Measurements from ENCODE around the gene CDC42BPG. TPM values are rescaled to one million over a fixed set of nuclear protein-coding genes. Genes with fewer than 3 reads are reported as not detected.

Gene CDC42BPG
- total and polyA plus RNA-seq, 9 of the 15 experiments (the other 6 are each of a cell fraction or from before 2014, with no cell fraction given): 0.04 to 8.8 (median 2.1) TPM

DNA sequence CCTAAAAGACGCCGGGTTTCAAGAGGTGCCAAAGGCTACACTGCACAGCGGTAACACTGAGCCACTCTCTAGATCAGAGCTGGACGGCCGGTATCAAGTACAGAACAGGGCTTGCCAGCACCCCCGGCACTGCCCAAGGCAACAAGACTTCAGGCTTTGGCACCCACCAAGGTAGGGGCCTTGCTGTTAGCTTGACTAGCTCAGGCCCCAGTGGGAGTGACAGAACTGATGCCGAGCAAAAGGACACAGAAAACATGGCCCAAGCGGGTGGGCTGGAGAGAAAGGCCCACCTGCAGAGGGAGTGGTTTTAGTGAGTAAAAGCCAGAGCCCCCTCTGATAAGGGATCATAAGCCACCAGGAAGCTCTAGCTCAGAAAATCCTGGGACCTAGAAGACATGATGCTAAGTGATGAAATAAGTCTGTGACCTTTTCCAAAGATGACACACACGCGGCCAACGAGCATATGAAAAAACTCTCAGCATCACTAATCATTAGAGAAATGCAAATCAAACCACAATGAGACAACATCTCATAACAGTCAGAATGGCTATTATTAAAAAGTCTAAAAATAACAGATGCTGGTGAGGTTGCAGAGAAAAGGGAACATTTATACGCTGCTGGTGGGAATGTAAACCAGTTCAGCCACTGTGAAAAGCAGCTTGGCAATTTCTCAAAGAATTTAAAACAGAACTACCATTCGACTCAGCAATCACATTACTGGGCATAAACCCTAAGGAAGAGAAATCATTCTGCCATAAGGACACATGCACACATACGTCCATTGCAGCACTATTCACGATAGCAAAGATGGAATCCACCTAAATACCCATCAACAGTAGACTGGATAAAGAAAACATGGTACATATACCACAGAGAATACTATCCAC, 21.1 kb upstream of the CDC42BPG start:
- intact Hi-C loops (cut with micrococcal nuclease) (no loop called here), in situ Hi-C loops (cut with MboI) (no loop called here)
- DNase-seq (ENCODE audit: extremely low read depth in 1 of 4, low spot score in 3 of 4) (no peak), FAIRE-seq (peak; percentile 46), ATAC-seq (no peak)
- BruUV-seq (replicated peaks): no TSS peak
- Histone ChIP-seq H3K4me3 (no peak overlapping the region), H3K9me1 (ENCODE audit: control insufficient read depth, insufficient read depth, low read length) (peaks cover 3% of the 10 kb centered on the region), H3K27me3 (ENCODE audit: control insufficient read depth in 2 of 2, insufficient read depth in 2 of 2, low read length in 2 of 2) (no peaks in the 10 kb centered on the region), H3K9me3 (replicated peaks; ENCODE audit: control insufficient read depth, insufficient read depth, low read depth, low read length) (no peaks in the 10 kb centered on the region), H3K4me1 (replicated peaks in 1 of 2; ENCODE audit: control insufficient read depth in 2 of 2, insufficient read depth in 2 of 2, low read length in 2 of 2) (peaks cover 29 to 55% of the 10 kb centered on the region in 2 experiments), H2AFZ (ENCODE audit: low read depth, low read length) (no peak overlapping the region), H3K9ac (ENCODE audit: insufficient read depth in 1 of 2, low read depth in 2 of 2, low read length in 2 of 2) (peak overlapping the region in 1 of 2 experiments; percentile 86; a peak in 2 of 4 replicates), H4K20me1 (replicated peaks; ENCODE audit: control insufficient read depth, insufficient read depth, low read length) (peaks cover 8% of the 10 kb centered on the region; the same call in 1 of the 2 replicates), H3K4me2 (ENCODE audit: insufficient read depth, low read length) (no peak overlapping the region), H3K79me2 (ENCODE audit: control insufficient read depth, insufficient read depth, low read length) (peaks cover 87% of the 10 kb centered on the region), H3K36me3 (ENCODE audit: control insufficient read depth, insufficient read depth, low read length) (peaks cover 32% of the 10 kb centered on the region; the same call in 2 of the 3 replicates), H3K27ac (ENCODE audit: extremely low read depth, low read depth, low read length) (peak overlapping the region; percentile 39; the same call in 2 of the 3 replicates)
- CTCF ChIA-PET (ENCODE audit: low intra/inter-chr PET ratio): interaction anchor here (0.6 kb wide), 1 partner anchor 59 kb away, joined by 4 read pairs; the partner anchor contains the start of gene PPP2R5B
- POLR2A ChIA-PET: interaction anchor here (0.6 to 9.6 kb wide), 8 partner anchors 10 to 634 kb away, joined by 3 to 109 read pairs (median 5); partner anchors contain the start of genes EHD1 and MALAT1
- 80% methylated on average over 15 of the region's 15 CpGs for WGBS (ENCODE audit: insufficient coverage, low coverage, missing lambda C conversion rate)
- TF ChIP-seq, protein P1, sequence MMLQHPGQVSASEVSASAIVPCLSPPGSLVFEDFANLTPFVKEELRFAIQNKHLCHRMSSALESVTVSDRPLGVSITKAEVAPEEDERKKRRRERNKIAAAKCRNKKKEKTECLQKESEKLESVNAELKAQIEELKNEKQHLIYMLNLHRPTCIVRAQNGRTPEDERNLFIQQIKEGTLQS (IDR thresholded peaks at IDR 0.05): peak; percentile 41; the same call in 1 of the 2 replicates
- TF ChIP-seq, protein P1 (CRISPR knock-in tag; conservative IDR thresholded peaks at IDR 0.05): no peak
- TF ChIP-seq KAT8 (IDR thresholded peaks at IDR 0.05; ENCODE audit: low read depth) (no peak), CEBPB (tag; IDR thresholded peaks at IDR 0.05) (no peak), RFX1 (IDR thresholded peaks at IDR 0.05) (no peak), HDAC3 (IDR thresholded peaks at IDR 0.05; ENCODE audit: borderline replicate concordance, partially characterized antibody) (no peak), CBX3 (IDR thresholded peaks at IDR 0.05; ENCODE audit: borderline replicate concordance in 1 of 2, low read length in 2 of 2) (no peak), ZNF717 (CRISPR knock-in tag; IDR thresholded peaks at IDR 0.05) (no peak), HMGN3 (IDR thresholded peaks at IDR 0.05; ENCODE audit: borderline replicate concordance, extremely low read depth, insufficient read length, low read depth, low read length) (no peak)
- TF ChIP-seq, protein P2, sequence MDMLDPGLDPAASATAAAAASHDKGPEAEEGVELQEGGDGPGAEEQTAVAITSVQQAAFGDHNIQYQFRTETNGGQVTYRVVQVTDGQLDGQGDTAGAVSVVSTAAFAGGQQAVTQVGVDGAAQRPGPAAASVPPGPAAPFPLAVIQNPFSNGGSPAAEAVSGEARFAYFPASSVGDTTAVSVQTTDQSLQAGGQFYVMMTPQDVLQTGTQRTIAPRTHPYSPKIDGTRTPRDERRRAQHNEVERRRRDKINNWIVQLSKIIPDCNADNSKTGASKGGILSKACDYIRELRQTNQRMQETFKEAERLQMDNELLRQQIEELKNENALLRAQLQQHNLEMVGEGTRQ (CRISPR knock-in tag; IDR thresholded peaks at IDR 0.05): no peak

All from K562 (cell line).